HepG2 (cell line): ENCODE results near the gene TBC1D20. TPM values are rescaled to one million over a fixed set of nuclear protein-coding genes. Genes with fewer than 3 reads are reported as not detected.

Experiments
- ARID3A ChIP-seq: IDR thresholded peaks from 2 replicates; pipeline ENCODE4 v1.6.1; 2012; ENCODE audit warnings: low read depth, low read length, improper control_type of control experiment
- CBX2 ChIP-seq, 2 experiments: fragments of 200-600 bp in 1 of 2; sonication (generic); formaldehyde crosslinking in 1 of 2; IDR thresholded peaks; 2 replicates each; pipeline versions ENCODE4 v1.7.0 to v1.8.1; 2018 to 2022; ENCODE audit warnings: low read depth in 2 of 2, low read length in 1 of 2, mild to moderate bottlenecking in 1 of 2, missing genetic modification reagents in 1 of 2
- E2F5 ChIP-seq: sonication (generic); formaldehyde crosslinking; conservative IDR thresholded peaks from 2 replicates; pipeline ENCODE4 v1.4.0; 2020; ENCODE audit warnings: missing genetic modification reagents
- FOXM1 ChIP-seq: sonication (generic); formaldehyde crosslinking; IDR thresholded peaks from 2 replicates; pipeline ENCODE4 v1.5.0; 2020; ENCODE audit warnings: missing genetic modification reagents
- ISL2 ChIP-seq: sonication (generic); formaldehyde crosslinking; IDR thresholded peaks from 2 replicates; pipeline ENCODE4 v1.5.0; 2020; ENCODE audit warnings: missing genetic modification reagents
- KAT7 ChIP-seq: IDR thresholded peaks from 2 replicates; pipeline ENCODE4 v1.6.1; 2018; ENCODE audit warnings: borderline replicate concordance, missing compliant biosample characterization
- MBD4 ChIP-seq: IDR thresholded peaks from 2 replicates; pipeline ENCODE4 v1.6.1; 2012; ENCODE audit warnings: low read length, inconsistent platforms, borderline replicate concordance
- MNT ChIP-seq: fragments of 450-650 bp; IDR thresholded peaks from 2 replicates; pipeline ENCODE4 v1.6.1; 2016
- MTA1 ChIP-seq: sonication (generic); formaldehyde crosslinking; IDR thresholded peaks from 2 replicates; pipeline ENCODE4 v1.4.0; 2020; ENCODE audit warnings: missing genetic modification reagents, mild to moderate bottlenecking, borderline replicate concordance
- NR2C2 ChIP-seq: sonication (generic); formaldehyde crosslinking; IDR thresholded peaks from 2 replicates; pipeline ENCODE4 v1.4.0; 2020; ENCODE audit warnings: missing genetic modification reagents, mild to moderate bottlenecking, moderate library complexity, borderline replicate concordance
- RFX3 ChIP-seq: IDR thresholded peaks from 2 replicates; pipeline ENCODE4 v1.6.1; 2016; ENCODE audit warnings: missing biosample characterization, missing genetic modification reagents
- RXRB ChIP-seq: IDR thresholded peaks from 2 replicates; pipeline ENCODE4 v1.6.1; 2016; ENCODE audit warnings: borderline replicate concordance, missing genetic modification reagents, missing compliant biosample characterization
- SP140L ChIP-seq: sonication (generic); formaldehyde crosslinking; IDR thresholded peaks from 2 replicates; pipeline ENCODE4 v1.4.0; 2020; ENCODE audit warnings: missing genetic modification reagents, borderline replicate concordance
- XBP1 ChIP-seq: sonication (generic); formaldehyde crosslinking; IDR thresholded peaks from 2 replicates; pipeline ENCODE4 v1.5.0; 2020; ENCODE audit warnings: missing genetic modification reagents
- ZBTB1 ChIP-seq: sonication (generic); formaldehyde crosslinking; IDR thresholded peaks from 2 replicates; pipeline ENCODE4 v1.4.0; 2020; ENCODE audit warnings: missing genetic modification reagents, borderline replicate concordance
- ZFP36L1 ChIP-seq: sonication (generic); formaldehyde crosslinking; IDR thresholded peaks from 2 replicates; pipeline ENCODE4 v1.8.0; 2022; ENCODE audit warnings: mild to moderate bottlenecking, missing genetic modification reagents, moderate library complexity
- ZFX ChIP-seq: sonication (generic); formaldehyde crosslinking; IDR thresholded peaks from 2 replicates; pipeline ENCODE4 v1.4.0; 2020; ENCODE audit warnings: mild to moderate bottlenecking, low read depth, missing genetic modification reagents, moderate library complexity
- ZNF205 ChIP-seq: IDR thresholded peaks from 2 replicates; pipeline ENCODE4 v1.6.1; 2018; ENCODE audit warnings: missing biosample characterization, missing genetic modification reagents
- ZNF276 ChIP-seq: sonication (generic); formaldehyde crosslinking; IDR thresholded peaks from 2 replicates; pipeline ENCODE4 v1.4.0; 2020; ENCODE audit warnings: mild to moderate bottlenecking, low read depth, missing genetic modification reagents
- ZNF468 ChIP-seq: sonication (generic); formaldehyde crosslinking; IDR thresholded peaks from 2 replicates; pipeline ENCODE4 v1.8.0; 2022; ENCODE audit warnings: mild to moderate bottlenecking, moderate library complexity, missing genetic modification reagents
- ZNF501 ChIP-seq: sonication (generic); formaldehyde crosslinking; IDR thresholded peaks from 2 replicates; pipeline ENCODE4 v1.5.1; 2020; ENCODE audit warnings: mild to moderate bottlenecking, moderate library complexity, missing genetic modification reagents
- ZNF546 ChIP-seq: sonication (generic); formaldehyde crosslinking; conservative IDR thresholded peaks from 2 replicates; pipeline ENCODE4 v1.8.1; 2023; ENCODE audit warnings: mild to moderate bottlenecking, missing genetic modification reagents
- ZNF558 ChIP-seq: sonication (generic); formaldehyde crosslinking; IDR thresholded peaks from 2 replicates; pipeline ENCODE4 v1.9.0; 2022; ENCODE audit warnings: mild to moderate bottlenecking, missing genetic modification reagents, borderline replicate concordance
- ZNF619 ChIP-seq: sonication (generic); formaldehyde crosslinking; IDR thresholded peaks from 2 replicates; pipeline ENCODE4 v1.4.0; 2020; ENCODE audit warnings: mild to moderate bottlenecking, missing genetic modification reagents
- ZNF678 ChIP-seq: sonication (generic); formaldehyde crosslinking; IDR thresholded peaks from 2 replicates; pipeline ENCODE4 v1.4.0; 2020; ENCODE audit warnings: mild to moderate bottlenecking, missing genetic modification reagents
- ZNF720 ChIP-seq: sonication (generic); formaldehyde crosslinking; IDR thresholded peaks from 2 replicates; pipeline ENCODE4 v1.4.0; 2020; ENCODE audit warnings: missing genetic modification reagents
- ZNF891 ChIP-seq: sonication (generic); formaldehyde crosslinking; IDR thresholded peaks from 2 replicates; pipeline ENCODE4 v1.5.0; 2020; ENCODE audit warnings: mild to moderate bottlenecking, missing genetic modification reagents
- ZZZ3 ChIP-seq: sonication (generic); formaldehyde crosslinking; IDR thresholded peaks from 2 replicates; pipeline ENCODE4 v1.4.0; 2020; ENCODE audit warnings: missing genetic modification reagents, mild to moderate bottlenecking, borderline replicate concordance
- polyA plus RNA-seq, 8 experiments: library from polyadenylated mRNA; depleted of rRNA in 3 of 8; stranded (reverse) in 7 of 8; unstranded in 1 of 8; fragments of >200 nt; fragmentation: Illumina TruSeq in 4 of 8; extraction: Trizol in 4 of 8; gene quantifications; 2 replicates each; pipeline versions ENCODE4 v1.2.1 to v1.2.3, GENCODE V29; 2011 to 2016; ENCODE audit warnings: low read depth in 4 of 8, missing spikeins in 1 of 8, mixed read lengths in 1 of 8; ENCODE audit not compliant: insufficient read depth in 1 of 8
- total RNA-seq, 5 experiments: library from RNA; depleted of rRNA; stranded (reverse); fragments of >200 nt; fragmentation: Illumina TruSeq; extraction: Trizol; gene quantifications; 2 replicates each; pipeline ENCODE4 v1.2.3, GENCODE V29; 2016; ENCODE audit warnings: low read depth in 1 of 5

TBC1D20 gene
- total and polyA plus RNA-seq, 2 of the 13 experiments (the other 11 are each of a cell fraction or from before 2014, with no cell fraction given), result 36.6 to 47.1 TPM

GRCh38 chr20:400128-400453, 62.2 kb downstream of the TBC1D20 start (continued):
- no peak for TF ChIP-seq ZNF678
- no peak for TF ChIP-seq ZNF468 (CRISPR knock-in tag)
- TF ChIP-seq SP140L, result 0 out of 2 replicates have a peak, but pooled peaks have one; percentile 58
- 0 out of 2 replicates have a peak, but pooled peaks have one; percentile 17 for TF ChIP-seq ARID3A
- no peak for TF ChIP-seq CBX2 (IDR thresholded peaks at IDR 0.05; ENCODE audit: low read depth, low read length)
- TF ChIP-seq CBX2 (CRISPR knock-in tag; IDR thresholded peaks at IDR 0.05; ENCODE audit: low read depth), result no peak
- peak; percentile 60; the same call in 1 of the 2 replicates for TF ChIP-seq ZNF546
- TF ChIP-seq ZBTB1, result no peak
- no peak for TF ChIP-seq ZFP36L1 (CRISPR knock-in tag)
- TF ChIP-seq ZNF619, result no peak
- peak; percentile 25; the same call in 1 of the 2 replicates for TF ChIP-seq NR2C2 (CRISPR knock-in tag)
- TF ChIP-seq FOXM1 (CRISPR knock-in tag), result no peak
- TF ChIP-seq XBP1, result no peak
- TF ChIP-seq RXRB (CRISPR knock-in tag), result no peak
- no peak for TF ChIP-seq ZNF276
- no peak for TF ChIP-seq E2F5 (CRISPR knock-in tag)
- no peak for TF ChIP-seq ZNF501
- no peak for TF ChIP-seq MTA1 (CRISPR knock-in tag)
- TF ChIP-seq ZNF891 (CRISPR knock-in tag), result no peak
- TF ChIP-seq ISL2 (CRISPR knock-in tag), result no peak
- no peak for TF ChIP-seq ZNF205
- TF ChIP-seq RFX3 (CRISPR knock-in tag), result no peak
- no peak for TF ChIP-seq KAT7 (CRISPR knock-in tag)
- no peak for TF ChIP-seq ZZZ3
- no peak for TF ChIP-seq MNT
- TF ChIP-seq ZNF720, result no peak
- TF ChIP-seq ZNF558 (CRISPR knock-in tag), result no peak
- TF ChIP-seq ZFX (CRISPR knock-in tag), result no peak; the same call in 1 of the 2 replicates
- TF ChIP-seq MBD4, result no peak; the same call in 1 of the 2 replicates
